Activated T-cell treated with anti-CD3 and anti-CD28 coated beads, Interleukin-2, amount 50 U/mL, for 1 hour (primary cell): ENCODE measurements around the gene PCMT1.

ENCODE experiments used
- DNase-seq: peaks from one replicate; pipeline ENCODE4 v3.0.0-alpha.2; 2020

The PCMT1 gene

GRCh38 chr6:149856256-149856994 is 106.9 kb downstream of the PCMT1 start:
- DNase-seq = no peak

- no peak for DNase-seq
Observed at GRCh38 chr6:149857541-149857940, 108.0 kb downstream of the PCMT1 start.

GRCh38 chr6:149859368-149859767 is 109.8 kb downstream of the PCMT1 start:
- no peak for DNase-seq

GRCh38 chr6:149859938-149860337 is 110.4 kb downstream of the PCMT1 start:
- no peak for DNase-seq

GRCh38 chr6:149860513-149860833 is 110.9 kb downstream of the PCMT1 start:
- DNase-seq = no peak
